Parathyroid adenoma (tissue), 2 donors: ENCODE measurements around the gene SBNO1.

Experiments
- H2AFZ ChIP-seq: fragments of 300-600 bp; sonication (generic); one replicate; pipeline ENCODE4 v1.7.0; 2017; ENCODE audit warnings: antibody characterized with exemption, mild to moderate bottlenecking
- H3K27ac ChIP-seq: fragments of 300-600 bp; sonication (generic); one replicate; pipeline ENCODE4 v1.7.0; 2017
- H3K27me3 ChIP-seq: fragments of 300-600 bp; sonication (generic); one replicate; pipeline ENCODE4 v1.7.0; 2017; ENCODE audit warnings: low read length; ENCODE audit not compliant: control insufficient read depth, insufficient read depth
- H3K36me3 ChIP-seq: fragments of 300-600 bp; sonication (generic); one replicate; pipeline ENCODE4 v1.7.0; 2017; ENCODE audit warnings: low read length; ENCODE audit not compliant: control insufficient read depth, insufficient read depth
- H3K4me1 ChIP-seq: fragments of 300-600 bp; sonication (generic); one replicate; pipeline ENCODE4 v1.7.0; 2017; ENCODE audit warnings: control low read depth
- H3K4me2 ChIP-seq: fragments of 300-600 bp; sonication (generic); one replicate; pipeline ENCODE4 v1.7.0; 2017; ENCODE audit warnings: low read length
- H3K4me3 ChIP-seq: fragments of 300-600 bp; sonication (generic); one replicate; pipeline ENCODE4 v1.7.0; 2017; ENCODE audit warnings: low read depth, low read length
- H3K79me2 ChIP-seq: fragments of 300-600 bp; sonication (generic); one replicate; pipeline ENCODE4 v1.7.0; 2017; ENCODE audit warnings: control low read depth
- H3K9ac ChIP-seq: fragments of 300-600 bp; sonication (generic); one replicate; pipeline ENCODE4 v1.7.0; 2017; ENCODE audit warnings: mild to moderate bottlenecking
- H3K9me3 ChIP-seq: fragments of 300-600 bp; sonication (generic); one replicate; pipeline ENCODE4 v1.7.0; 2017; ENCODE audit warnings: low read length; ENCODE audit not compliant: control insufficient read depth
- CTCF ChIP-seq: fragments of 300-600 bp; sonication (generic); IDR thresholded peaks from one replicate; pipeline ENCODE4 v1.7.0; 2017; ENCODE audit warnings: antibody characterized with exemption, mild to moderate bottlenecking
- donor health status: primary hyperparathyroidism.

Gene SBNO1

GRCh38 chr12:123363390-123363739 lies 1.3 kb downstream of the SBNO1 start:
- Histone ChIP-seq H3K36me3 (no peaks in the 10 kb centered on the region), H3K4me1 (peaks cover 6% of the 10 kb centered on the region), H3K79me2 (peaks cover 33% of the 10 kb centered on the region), H2AFZ (peak overlapping the region; percentile 70), H3K4me2 (peak overlapping the region; percentile 92), H3K9me3 (no peaks in the 10 kb centered on the region), H3K4me3 (peak overlapping the region; percentile 94), H3K27me3 (no peaks in the 10 kb centered on the region), H3K27ac (peak overlapping the region; percentile 99), H3K9ac (no peak overlapping the region)
- no peak for TF ChIP-seq CTCF

- Histone ChIP-seq H3K4me3 (no peak overlapping the region), H3K36me3 (no peaks in the 10 kb centered on the region), H3K27me3 (no peaks in the 10 kb centered on the region), H3K27ac (no peak overlapping the region), H3K9me3 (no peaks in the 10 kb centered on the region), H2AFZ (no peak overlapping the region), H3K4me2 (no peak overlapping the region), H3K79me2 (peaks cover 61% of the 10 kb centered on the region), H3K9ac (no peak overlapping the region), H3K4me1 (no peaks in the 10 kb centered on the region)
- no peak for TF ChIP-seq CTCF
Observed at GRCh38 chr12:123358035-123358434, 6.6 kb downstream of the SBNO1 start.

- Histone ChIP-seq H3K9ac (no peak overlapping the region), H3K4me2 (no peak overlapping the region), H3K4me1 (no peaks in the 10 kb centered on the region), H3K36me3 (no peaks in the 10 kb centered on the region), H3K27me3 (no peaks in the 10 kb centered on the region), H3K79me2 (peaks cover 63% of the 10 kb centered on the region), H3K4me3 (no peak overlapping the region), H3K9me3 (no peaks in the 10 kb centered on the region), H3K27ac (no peak overlapping the region), H2AFZ (no peak overlapping the region)
- TF ChIP-seq CTCF = no peak
Observed at GRCh38 chr12:123356159-123356670, 8.4 kb downstream of the SBNO1 start.

GRCh38 chr12:123354600-123354999 lies 10.0 kb downstream of the SBNO1 start:
- Histone ChIP-seq H3K79me2 (peaks cover 50% of the 10 kb centered on the region), H3K4me1 (no peaks in the 10 kb centered on the region), H3K9ac (no peak overlapping the region), H3K27ac (no peak overlapping the region), H3K36me3 (no peaks in the 10 kb centered on the region), H3K9me3 (no peaks in the 10 kb centered on the region), H3K4me2 (no peak overlapping the region), H2AFZ (no peak overlapping the region), H3K27me3 (no peaks in the 10 kb centered on the region), H3K4me3 (no peak overlapping the region)
- no peak for TF ChIP-seq CTCF

- peaks cover 34% of the 10 kb centered on the region for H3K79me2 ChIP-seq
- H3K36me3 ChIP-seq = no peaks in the 10 kb centered on the region
- no peak overlapping the region for H2AFZ ChIP-seq
- H3K4me1 ChIP-seq = no peaks in the 10 kb centered on the region
- no peak overlapping the region for H3K4me3 ChIP-seq
- no peak overlapping the region for H3K27ac ChIP-seq
- no peaks in the 10 kb centered on the region for H3K9me3 ChIP-seq
- no peak for TF ChIP-seq CTCF
- H3K4me2 ChIP-seq = no peak overlapping the region
- H3K9ac ChIP-seq = no peak overlapping the region
- H3K27me3 ChIP-seq = no peaks in the 10 kb centered on the region
Observed at GRCh38 chr12:123351349-123351748, 13.3 kb downstream of the SBNO1 start.
